ENCODE results near the gene UBE2O.

DNA sequence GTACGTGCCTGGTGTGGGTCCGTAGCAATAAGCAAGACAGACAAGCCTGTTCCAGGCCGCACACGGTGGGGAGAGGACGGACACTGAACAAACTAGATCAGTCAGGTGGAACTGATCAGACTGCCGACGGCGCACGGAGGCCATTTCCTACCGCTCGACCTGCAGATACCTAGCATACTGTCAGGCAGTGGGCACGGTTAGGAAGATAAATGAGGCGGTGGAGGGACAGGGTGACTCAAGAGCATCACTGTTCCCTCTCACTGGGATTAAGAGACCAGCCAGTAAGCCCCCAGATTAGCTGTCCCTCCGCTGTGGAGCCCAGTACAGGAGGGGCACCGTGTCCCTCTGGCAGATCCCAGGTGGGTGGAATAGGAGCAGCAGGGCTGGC lies 19.3 kb upstream of the UBE2O start:
- TF ChIP-seq, protein P1, sequence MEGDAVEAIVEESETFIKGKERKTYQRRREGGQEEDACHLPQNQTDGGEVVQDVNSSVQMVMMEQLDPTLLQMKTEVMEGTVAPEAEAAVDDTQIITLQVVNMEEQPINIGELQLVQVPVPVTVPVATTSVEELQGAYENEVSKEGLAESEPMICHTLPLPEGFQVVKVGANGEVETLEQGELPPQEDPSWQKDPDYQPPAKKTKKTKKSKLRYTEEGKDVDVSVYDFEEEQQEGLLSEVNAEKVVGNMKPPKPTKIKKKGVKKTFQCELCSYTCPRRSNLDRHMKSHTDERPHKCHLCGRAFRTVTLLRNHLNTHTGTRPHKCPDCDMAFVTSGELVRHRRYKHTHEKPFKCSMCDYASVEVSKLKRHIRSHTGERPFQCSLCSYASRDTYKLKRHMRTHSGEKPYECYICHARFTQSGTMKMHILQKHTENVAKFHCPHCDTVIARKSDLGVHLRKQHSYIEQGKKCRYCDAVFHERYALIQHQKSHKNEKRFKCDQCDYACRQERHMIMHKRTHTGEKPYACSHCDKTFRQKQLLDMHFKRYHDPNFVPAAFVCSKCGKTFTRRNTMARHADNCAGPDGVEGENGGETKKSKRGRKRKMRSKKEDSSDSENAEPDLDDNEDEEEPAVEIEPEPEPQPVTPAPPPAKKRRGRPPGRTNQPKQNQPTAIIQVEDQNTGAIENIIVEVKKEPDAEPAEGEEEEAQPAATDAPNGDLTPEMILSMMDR (conservative IDR thresholded peaks at IDR 0.05; ENCODE audit: low read depth, low read length) = no peak
- no peak for TF ChIP-seq EZH2 (IDR thresholded peaks at IDR 0.05; ENCODE audit: borderline replicate concordance, low read depth, low read length, poor library complexity, severe bottlenecking)
